Activated CD4-positive, alpha-beta T cell treated with anti-CD3 and anti-CD28 coated beads, Interleukin-2, amount 50 U/mL, for 24 hours (primary cell): Measurements from ENCODE around the gene MMP23B.
"Not testable (repeated sequence)": the region's sequence is repeated elsewhere in the genome, so short reads cannot be mapped to it uniquely, and the experiment has no call there.

Experiments
- DNase-seq, 2 donors: peaks; one replicate each; pipeline ENCODE4 v3.0.0-alpha.2; 2020; ENCODE audit warnings: low read depth in 1 of 2, low spot score in 1 of 2

MMP23B gene

DNA sequence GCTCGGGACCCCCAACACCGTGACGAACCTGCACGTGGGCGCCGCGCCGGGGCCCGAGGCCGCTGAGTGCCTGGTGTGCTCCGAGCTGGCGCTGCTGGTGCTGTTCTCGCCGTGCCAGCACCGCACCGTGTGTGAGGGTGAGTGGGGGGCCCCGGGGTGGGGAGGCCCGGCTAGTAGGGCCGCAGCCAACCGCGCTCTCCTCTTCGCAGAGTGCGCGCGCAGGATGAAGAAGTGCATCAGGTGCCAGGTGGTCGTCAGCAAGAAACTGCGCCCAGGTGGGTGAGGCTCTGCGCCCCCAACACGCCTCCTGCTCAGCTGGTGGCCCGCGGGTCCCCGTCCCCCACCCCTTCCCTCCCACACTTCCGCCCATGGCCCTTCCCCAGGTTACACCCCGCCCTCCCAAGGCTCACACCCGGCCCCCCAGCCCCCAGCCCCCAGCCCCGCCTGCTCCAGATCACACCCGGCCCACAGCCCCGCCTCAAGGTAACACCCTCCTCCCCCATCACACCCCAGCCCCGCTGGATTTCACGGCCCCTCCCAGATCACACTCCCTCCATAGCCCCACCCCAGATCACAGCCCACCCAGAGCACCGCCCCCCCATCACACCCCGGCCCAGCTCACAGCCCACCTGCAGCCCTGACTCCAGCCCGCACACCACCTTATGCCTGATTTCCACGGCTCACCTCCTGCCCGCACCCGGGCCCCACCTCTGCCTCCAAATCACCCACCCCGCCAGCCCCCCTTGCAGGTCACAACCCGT, 2.4 kb upstream of the MMP23B start:
- peak; percentile 26 to 57 for DNase-seq

DNA sequence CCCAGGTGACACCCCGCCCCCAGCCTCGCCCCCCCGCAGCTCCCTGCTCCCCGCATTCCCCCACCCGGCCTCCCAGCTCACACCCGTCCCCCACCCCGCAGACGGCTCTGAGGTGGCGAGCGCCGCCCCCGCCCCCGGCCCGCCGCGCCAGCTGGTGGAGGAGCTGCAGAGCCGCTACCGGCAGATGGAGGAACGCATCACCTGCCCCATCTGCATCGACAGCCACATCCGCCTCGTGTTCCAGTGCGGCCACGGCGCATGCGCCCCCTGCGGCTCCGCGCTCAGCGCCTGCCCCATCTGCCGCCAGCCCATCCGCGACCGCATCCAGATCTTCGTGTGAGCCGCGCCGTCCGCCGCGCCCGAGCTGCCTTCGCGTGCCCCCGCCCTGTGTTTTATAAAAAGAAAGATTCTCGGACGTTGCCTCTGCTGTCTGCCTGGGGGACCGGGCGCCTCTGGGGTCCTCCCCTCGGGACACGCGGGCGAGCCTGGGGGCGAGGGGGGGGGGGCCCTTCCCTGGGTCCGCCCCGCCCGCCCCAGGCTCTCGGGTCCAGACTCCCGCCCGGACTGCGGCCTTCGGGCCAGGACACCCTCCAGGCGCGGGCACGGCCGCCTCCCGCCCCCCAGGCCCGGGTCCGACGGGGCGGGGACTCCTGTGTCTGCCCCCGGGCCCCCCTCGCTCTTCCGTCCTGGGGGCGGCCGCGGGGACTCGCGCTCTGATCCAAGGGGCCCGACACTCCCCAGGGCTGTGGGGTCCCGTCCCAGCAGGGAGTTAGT, 1.6 kb upstream of the MMP23B start:
- DNase-seq = peak; percentile 77 to 85

DNA sequence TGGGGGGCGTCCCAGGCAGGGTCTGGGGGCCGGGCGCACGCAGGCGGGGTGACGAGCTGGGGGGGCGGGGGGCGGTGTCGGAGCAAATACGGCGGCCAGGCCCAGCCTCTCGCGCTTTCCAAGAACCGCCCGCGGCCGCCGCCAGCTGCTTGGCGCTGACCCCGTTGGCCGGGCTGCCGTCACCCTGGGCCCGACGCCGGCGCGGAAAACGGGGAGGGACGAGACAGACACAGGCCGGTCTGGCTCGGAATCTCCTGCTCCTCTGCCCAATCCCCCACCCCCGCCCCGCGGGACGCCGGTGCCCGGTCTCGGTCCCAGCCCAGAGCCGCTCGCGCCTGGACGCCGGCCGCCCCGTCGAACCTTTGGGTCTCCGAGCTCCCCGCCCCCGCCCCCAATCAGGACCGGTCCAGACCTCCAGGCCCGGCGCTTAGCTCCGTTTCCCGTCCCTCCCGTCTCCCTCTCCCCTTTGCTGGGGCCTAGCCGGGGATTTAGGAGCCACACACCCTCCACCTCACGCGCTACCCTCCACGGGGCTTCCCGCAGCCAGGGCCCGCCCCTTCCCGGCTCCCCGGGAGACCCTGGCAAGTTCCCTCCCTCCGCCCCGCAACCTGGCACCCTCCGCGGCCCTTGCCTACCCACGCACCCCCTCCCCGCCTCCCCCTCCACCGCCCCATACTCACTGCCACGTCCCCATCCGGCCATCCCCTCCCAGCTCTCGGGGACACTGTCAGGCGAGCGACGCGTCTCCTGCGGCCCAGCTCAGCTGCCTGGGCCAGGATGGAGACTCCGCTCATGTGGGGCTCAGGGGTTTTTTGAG, 800 bp upstream of the MMP23B start:
- no peak for DNase-seq

DNA sequence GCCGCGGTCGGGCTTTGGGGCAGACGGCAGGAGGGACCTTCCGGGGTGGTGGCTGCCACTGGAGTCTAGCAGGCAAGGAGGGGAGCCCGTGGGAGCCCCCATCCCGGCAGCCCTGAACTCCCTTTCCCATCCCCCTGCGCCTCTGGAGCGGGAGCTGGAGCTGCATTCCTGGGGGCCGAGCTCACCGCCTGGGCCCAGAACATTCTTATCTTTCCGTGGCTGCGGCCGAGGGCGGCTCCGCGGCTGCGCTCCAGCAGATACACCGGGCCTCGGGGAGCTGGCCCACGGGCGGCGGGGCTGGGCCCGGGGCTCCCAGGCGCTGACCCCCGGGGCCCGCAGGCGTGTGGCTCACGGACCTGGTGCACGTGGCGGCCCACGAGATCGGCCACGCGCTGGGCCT, 1.4 kb downstream of the MMP23B start:
- not testable (repeated sequence) for DNase-seq

DNA sequence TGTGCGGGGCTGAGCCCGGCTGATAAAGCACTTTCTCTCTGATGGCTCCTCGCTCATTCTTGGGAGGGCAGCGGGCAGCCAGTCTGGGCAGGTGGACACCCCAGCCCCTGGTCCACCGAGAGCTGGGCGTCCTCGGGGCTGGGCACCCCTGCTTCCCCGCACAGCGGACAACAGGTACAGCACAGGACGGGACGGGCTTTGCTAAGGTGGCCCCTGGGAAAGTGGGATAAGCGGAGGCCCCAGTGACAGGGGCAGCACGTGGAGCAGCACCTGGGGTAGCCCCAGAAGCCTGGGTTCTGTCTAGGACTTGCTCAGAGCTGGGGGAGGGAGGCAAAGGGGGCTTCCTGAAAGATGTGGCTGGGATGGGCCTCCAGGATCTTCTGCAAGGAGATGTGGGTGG, 2.6 kb downstream of the MMP23B start:
- not testable (repeated sequence) for DNase-seq

DNA sequence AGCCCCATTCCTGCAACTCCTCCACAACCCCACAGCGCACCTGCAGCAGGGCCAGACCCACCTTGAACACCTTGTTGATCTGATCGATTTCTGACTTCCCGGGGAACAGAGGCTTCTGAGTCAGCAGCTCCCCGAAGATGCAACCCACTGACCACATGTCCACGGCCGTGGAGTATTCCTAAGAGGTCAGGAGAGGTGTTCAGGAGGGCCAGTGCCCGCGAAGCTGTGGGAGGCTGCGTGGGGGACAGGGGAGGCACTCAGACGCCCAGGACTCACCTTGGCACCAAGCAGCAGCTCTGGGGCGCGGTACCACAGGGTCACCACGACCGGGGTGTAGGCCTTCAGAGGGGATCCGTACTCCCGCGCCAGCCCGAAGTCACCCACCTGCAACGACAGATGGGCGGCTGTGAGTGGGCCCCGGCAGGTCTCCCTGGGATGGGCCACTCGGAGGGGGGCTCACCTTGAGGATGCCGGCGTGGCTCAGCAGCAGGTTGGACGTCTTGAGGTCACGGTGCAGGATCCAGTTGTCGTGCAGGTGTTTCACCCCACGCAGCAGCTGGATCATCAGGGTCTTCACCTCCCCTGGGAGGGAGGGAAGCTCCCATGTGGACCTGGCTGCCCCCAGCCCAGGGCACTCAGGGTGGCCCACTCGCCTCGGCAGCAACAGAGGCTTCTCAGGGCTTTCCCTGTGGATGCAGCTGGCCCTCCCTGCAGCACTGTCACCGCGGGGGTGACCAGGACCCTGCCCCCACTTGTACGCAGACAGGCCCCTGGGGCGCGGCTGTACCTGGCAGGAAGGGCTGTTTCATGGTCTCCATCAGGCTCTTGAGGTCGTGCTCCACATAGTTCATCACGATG, 4.9 kb downstream of the MMP23B start:
- not testable (repeated sequence) for DNase-seq

DNA sequence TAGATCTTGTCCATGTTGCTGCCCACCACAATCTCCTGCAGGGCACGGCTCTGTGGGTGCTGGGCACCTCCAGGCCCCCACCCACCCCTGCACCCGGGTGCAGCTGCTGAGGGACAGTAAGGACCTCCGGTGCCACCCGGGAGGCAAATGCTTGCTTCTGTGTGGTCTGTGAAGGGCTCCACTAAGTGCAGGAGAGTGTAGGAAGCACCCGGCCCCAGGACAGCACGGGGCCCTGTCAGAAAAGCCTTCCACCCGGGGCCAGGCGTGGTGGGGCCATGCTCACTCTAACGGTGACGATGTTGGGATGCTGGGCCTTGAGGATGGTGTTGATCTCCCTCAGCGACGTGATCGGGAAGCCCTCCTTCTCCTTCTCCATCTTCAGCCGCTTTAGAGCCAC, 5.5 kb downstream of the MMP23B start:
- not testable (repeated sequence) for DNase-seq

DNA sequence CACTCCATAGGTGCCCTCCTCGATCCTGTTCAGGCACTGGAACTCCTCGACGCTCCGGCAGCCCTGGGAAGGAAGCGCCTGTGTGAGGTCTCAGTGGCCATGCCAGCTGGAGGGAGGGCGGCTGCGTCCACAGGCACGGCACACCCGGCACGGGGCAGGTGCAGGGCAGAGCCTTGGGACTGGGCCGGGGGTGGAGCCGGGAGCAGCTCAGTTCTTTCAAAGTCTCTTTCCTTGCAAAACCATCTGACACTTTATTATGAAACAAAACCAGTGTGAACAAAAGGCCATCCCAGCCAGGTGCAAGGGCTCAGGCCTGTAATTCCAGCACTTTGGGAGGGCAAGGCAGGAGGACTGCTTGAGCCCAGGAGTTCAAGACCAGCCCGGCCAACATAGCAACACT, 6.6 kb downstream of the MMP23B start:
- DNase-seq = not testable (repeated sequence)

DNA sequence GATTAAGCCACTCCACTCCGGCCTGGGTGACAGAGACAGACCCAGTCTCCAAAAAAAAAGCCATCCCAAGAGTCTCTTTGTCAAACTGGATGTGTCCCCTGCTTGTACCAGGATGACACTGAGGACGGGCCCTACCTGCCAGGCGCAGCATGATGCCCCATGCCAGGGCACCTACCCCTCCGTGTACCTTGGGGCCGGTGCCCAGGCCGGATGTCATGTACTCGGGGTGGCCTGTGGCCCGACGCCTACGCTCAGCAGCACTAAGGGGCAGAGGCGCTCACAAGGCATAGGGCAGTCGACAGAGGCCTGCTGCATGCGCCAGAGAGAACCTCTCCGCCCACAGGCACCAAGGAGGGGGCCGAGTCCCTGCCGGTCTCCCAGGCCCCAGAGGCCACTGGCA, 7.4 kb downstream of the MMP23B start:
- not testable (repeated sequence) for DNase-seq

DNA sequence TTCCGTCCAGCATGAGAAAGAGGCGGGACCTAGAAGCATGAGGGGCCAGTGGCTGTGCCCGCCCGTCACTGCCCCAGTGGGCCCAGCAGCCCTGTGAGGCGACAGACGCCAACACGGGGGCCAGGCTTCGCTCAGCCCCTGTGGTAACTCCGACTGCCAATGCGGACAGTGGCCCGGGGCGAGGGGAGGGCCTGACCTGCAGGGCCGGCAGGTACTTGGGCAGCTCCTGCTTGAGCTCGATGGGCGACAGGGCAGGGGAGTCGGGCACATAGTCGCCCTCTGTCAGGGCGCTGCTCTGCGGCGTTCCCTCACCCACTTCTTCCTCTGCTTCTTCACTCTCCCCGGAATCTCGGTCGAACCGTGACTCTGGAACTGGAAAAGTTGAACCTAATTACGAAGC, 8.1 kb downstream of the MMP23B start:
- not testable (repeated sequence) for DNase-seq

DNA sequence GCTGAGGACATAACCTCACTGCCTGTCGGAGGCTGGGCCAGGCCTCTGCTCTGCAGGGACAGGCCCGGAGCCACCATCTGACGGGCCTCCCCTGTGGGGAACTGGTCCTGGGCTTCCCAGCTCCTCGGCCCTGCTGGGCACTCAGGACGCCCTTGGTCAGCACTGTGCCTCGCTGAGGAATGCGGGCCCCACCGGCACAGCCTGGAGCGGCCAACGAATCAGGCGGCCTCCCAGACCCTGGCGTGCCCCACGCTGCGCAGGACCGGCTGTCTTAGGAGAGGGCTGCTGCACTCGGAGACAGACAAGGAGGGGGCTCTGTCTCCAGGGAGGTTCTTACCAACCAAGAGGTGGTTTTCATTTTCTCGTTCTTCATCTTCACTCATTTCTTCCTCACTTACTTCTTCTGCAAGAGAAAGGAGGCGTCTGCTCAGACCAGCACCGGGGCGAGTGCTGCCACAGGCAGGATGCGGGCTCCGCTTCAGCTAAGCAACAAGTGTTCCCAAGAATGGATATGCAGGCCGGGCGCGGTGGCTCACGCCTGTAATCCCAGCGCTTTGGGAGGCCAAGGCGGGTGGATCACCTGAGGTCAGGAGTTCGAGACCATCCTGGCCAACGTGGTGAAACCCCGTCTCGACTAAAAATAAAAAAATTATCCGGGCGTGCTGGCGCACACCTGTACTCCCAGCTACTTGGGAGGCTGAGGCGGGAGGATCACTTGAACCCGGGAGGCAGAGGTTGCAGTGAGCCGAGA, 8.9 kb downstream of the MMP23B start:
- DNase-seq = not testable (repeated sequence)

DNA sequence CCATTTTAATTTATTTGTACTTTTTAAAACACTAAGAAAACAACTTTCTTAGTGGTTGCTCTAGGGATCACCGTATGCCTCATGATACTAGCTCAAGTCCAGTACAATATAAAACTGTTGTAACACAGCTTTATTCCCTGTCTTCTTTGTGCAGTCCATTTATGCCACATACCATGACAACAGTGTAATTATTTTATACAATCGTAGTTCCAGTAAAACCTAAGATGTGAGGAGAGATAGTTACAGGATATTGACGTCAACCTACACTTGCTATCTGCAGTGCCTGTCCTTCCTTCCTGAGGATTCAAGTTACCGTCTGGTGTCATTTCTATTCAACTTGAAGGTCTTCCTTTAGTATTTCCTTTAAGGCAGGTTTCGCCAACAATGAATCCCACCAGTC, 14.4 kb downstream of the MMP23B start:
- DNase-seq = not testable (repeated sequence)

DNA sequence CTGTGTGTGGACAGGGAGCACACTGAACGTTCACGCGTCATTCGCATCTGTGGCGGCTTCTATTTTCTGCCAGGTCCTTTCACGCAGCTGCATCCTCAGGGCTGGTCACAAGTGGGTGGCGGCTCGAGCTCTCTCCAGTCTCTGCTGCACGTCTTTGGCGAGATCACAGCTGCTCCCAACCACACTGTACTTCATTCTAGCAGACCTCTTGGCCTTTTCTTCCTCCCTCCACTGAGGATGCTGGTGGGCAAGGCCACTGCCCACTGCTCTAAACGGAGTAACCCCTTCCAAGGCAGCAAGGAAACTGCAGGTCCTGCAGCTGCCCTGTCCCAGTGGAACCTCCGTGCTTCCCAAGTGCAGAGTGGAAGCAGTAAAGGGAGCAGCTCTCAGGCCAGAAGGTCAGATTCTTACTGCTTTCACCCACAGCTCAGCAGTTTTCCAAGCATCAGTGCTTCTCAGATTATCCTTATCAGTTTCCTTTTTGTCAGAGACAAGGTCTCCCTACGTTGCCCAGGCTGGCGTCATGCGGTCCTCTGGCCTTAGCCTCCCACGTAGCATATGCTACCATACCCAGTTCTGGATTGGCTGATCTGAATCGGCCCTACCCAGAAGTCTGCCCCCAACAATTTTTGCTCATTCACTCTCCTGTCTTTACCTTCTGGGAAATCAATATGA, 15.7 kb downstream of the MMP23B start:
- not testable (repeated sequence) for DNase-seq

DNA sequence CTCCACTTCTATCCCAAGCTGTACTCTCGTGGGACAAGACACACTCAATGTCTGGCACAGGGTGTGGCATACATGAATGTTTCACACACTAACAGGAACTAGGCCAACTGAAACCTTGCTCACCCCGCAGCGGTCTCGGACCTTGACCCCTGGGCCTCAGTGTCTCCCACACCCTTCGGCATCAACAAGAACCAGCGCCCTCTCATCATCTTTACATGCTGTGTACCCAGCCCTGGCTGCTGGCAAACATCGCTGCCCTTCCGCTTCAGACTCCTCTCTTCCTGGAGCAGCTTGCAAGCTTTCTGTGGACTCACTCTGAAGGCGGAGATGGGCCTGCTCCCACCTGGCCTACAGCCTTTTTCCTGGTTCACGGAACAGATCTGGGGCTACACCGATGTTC, 16.3 kb downstream of the MMP23B start:
- DNase-seq = not testable (repeated sequence)

DNA sequence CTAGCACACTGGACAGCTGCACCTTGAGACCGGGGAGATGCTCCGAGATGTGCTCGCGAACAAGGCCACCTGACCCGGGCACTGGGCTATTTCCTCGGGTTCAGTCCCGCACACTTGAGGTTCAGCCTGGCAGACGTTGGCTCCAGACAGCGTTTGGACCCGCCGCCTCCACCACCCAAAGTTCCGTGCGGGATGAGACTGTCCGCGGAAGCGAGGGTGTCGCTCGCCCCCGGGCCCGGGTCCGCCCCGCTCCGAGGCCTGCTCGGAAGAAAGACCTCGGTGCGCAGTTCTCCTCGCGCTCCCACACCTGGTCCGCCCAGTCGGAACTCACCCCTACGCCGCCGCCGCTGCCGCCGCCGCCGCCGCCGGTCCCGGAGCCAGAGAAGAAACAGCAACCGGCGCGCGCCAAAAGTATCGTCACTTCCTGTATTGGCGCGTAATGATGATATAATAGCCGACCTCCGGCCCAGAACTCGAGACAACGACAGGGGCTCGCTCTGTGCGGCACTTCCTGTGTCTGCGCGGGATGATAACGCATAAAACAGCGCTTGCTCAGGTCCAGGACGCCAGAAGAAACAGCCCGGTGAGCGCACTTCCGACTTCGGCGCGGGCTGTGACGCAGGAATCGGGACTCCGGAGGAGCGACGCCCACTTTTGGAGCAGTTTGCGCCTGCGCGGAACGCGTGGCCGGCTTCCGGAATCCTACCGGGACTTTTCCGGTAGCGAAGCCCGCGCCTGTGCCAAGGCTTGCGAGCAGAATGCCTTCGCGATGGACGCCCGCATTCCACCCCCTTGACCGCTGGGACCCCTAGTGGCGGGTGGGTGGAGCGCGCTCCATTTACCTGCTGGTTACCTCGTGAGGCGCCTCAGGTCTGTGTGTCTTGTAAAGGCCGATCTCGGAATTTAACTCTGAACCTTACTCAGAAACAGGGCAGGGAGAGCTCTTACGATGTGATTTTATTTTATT, 26.9 kb downstream of the MMP23B start, which contains the start of gene CDK11B:
Gene CDK11B, minus strand, starts transcription at position 422 of the 967 bp plus-strand sequence. CDS start 1,519 bp downstream, outside the sequence.
- DNase-seq = peak; percentile 100

DNA sequence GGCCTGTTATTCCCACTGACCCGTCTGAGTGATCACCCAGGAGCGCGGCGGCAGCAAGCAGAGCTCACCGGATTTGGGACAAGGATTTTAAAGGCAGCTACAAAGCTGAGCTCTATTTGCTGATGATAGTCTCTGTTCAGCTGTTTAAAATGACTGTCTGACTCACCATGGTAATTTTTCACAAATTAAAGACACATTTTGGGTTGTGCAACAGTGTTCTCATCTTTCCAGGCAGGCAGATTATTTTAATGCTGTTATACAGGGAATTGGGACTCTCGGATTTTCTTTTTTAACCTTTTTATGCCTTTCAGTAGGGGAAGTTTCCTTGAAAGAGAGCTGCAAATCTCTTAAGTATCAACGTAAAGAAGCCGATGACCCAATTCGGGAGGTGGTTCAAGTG, 30.4 kb downstream of the MMP23B start:
- not testable (repeated sequence) for DNase-seq

DNA sequence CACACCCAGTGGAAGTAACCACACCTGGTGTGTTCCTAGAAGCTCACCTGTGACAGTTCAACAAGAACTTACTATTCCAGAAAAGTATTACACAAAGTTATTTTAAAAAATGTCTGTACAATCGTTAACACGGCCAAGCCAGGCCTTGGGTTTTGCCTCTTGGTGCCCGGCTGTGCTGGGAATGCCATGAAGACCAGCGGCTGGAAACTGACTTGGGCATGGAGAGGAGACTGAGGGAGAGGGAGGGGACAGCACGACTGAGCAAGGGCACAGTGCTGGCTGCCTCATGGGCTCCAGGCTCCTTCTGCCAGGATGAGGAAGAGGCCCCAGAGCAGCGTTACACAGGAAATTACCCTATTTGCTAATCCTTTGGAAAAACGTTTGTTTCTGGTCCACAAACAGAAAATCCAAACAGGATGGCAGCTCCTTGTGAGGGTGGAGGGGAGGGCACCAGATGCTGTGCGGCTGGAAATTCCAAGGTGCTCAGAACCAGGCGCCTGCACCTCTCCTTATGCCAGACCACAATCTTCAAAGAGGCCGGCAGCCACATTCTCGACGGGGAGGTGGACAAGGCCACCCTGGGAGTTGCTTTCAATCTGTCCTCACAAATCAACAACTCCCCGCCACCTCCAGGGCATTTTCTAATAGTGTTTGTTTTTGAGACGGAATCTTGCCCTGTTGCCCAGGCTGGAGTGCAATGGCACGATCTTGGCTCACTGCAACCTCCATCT, 31.0 kb downstream of the MMP23B start:
- DNase-seq = not testable (repeated sequence)
